Thoracic aorta endothelial cell (primary cell): ENCODE results near the gene CYS1. TPM values are rescaled to one million over a fixed set of nuclear protein-coding genes. Genes with fewer than 3 reads are reported as not detected.

ENCODE experiments used
- small RNA-seq: library from RNA; depleted of rRNA; stranded (forward); fragments of <200 nt; gene quantifications from one replicate; pipeline ENCODE3, GENCODE V24; 2012
- total RNA-seq: library from RNA; depleted of rRNA; stranded (reverse); fragments of >200 nt; gene quantifications from 2 replicates; pipeline ENCODE4 v1.2.3, GENCODE V29; 2012

CYS1 gene
- 0.07 TPM in 1 of 2 replicates, not detected in the other for total RNA-seq

GRCh38 chr2:10079870-10080535, at the start of gene CYS1:
TSS of gene CYS1 (minus strand) at chr2:10080411. CDS start at chr2:10080223, 188 bp downstream.

GRCh38 chr2:10122500-10123280, 42.5 kb upstream of the CYS1 start, which contains the start of gene RRM2:
TSS of gene RRM2 (plus strand) at chr2:10122739. CDS start at chr2:10122799, 60 bp downstream.

GRCh38 chr2:10043256-10043905, 36.8 kb downstream of the CYS1 start, which contains the start of gene KLF11:
TSS of gene KLF11 (plus strand) at chr2:10043550. CDS start at chr2:10043717, 167 bp downstream.

Small RNAs within 50 kb of the gene (small RNA-seq; reads per million reads assigned to genes)
- not detected for gene RF00568

Other genes starting within 250 kb of the CYS1 start
- 60.1 and 70.2 TPM in 2 replicates for gene TAF1B, start 236.9 kb downstream of the CYS1 start, total RNA-seq
- 0.86 and 0.93 TPM in 2 replicates for gene GRHL1, start 128.7 kb downstream of the CYS1 start, total RNA-seq
- 8.5 and 10.0 TPM in 2 replicates for gene KLF11, start 36.9 kb downstream of the CYS1 start, total RNA-seq
- gene RRM2, start 42.3 kb upstream of the CYS1 start, total RNA-seq = 123 and 164 TPM in 2 replicates
- gene HPCAL1, start 222.5 kb upstream of the CYS1 start, total RNA-seq = 54.0 and 70.2 TPM in 2 replicates